OCI-LY1 (cell line): Measurements from ENCODE around the gene PCNX3.

ENCODE experiments used
- H2AFZ ChIP-seq: fragments of 200-600 bp; sonication (generic), shearing (Covaris generic); 2 replicates; pipeline ENCODE4 v1.6.0; 2014; ENCODE audit warnings: antibody characterized with exemption, mild to moderate bottlenecking, low read length
- H3F3A ChIP-seq: fragments of 200-600 bp; sonication (generic), shearing (Covaris generic); 2 replicates; pipeline ENCODE4 v1.6.0; 2014; ENCODE audit warnings: mild to moderate bottlenecking, antibody characterized with exemption, low read length, moderate library complexity; ENCODE audit not compliant: insufficient read depth
- H3K27ac ChIP-seq: fragments of 200-600 bp; sonication (generic); 2 replicates; pipeline ENCODE4 v1.5.1; 2014; ENCODE audit warnings: low read length, mixed run types, mild to moderate bottlenecking, low read depth; ENCODE audit not compliant: poor library complexity, severe bottlenecking
- H3K27me3 ChIP-seq: fragments of 200-600 bp; sonication (generic); 2 replicates; pipeline ENCODE4 v1.6.0; 2014; ENCODE audit warnings: antibody characterized with exemption, mild to moderate bottlenecking, low read length, moderate library complexity; ENCODE audit not compliant: insufficient read depth
- H3K36me3 ChIP-seq: fragments of 200-600 bp; sonication (generic); 2 replicates; pipeline ENCODE4 v1.6.1; 2014; ENCODE audit warnings: mild to moderate bottlenecking, antibody characterized with exemption, low read length, moderate library complexity, mixed read lengths; ENCODE audit not compliant: insufficient read depth
- H3K4me1 ChIP-seq: fragments of 200-600 bp; sonication (generic); 2 replicates; pipeline ENCODE4 v1.5.1; 2014; ENCODE audit warnings: mild to moderate bottlenecking, low read length, moderate library complexity; ENCODE audit not compliant: insufficient read depth, severe bottlenecking
- H3K4me2 ChIP-seq: fragments of 200-600 bp; sonication (generic), shearing (Covaris generic); 2 replicates; pipeline ENCODE4 v1.6.1; 2014; ENCODE audit warnings: low read length
- H3K4me3 ChIP-seq: fragments of 200-600 bp; sonication (generic); 2 replicates; pipeline ENCODE4 v1.5.1; 2014; ENCODE audit warnings: low read length, low read depth, mild to moderate bottlenecking, mixed read lengths; ENCODE audit not compliant: poor library complexity, severe bottlenecking
- H3K79me2 ChIP-seq: fragments of 200-600 bp; shearing (Covaris generic); 2 replicates; pipeline ENCODE4 v1.6.1; 2016; ENCODE audit warnings: mixed run types, low read length, mixed read lengths; ENCODE audit not compliant: insufficient read depth
- H3K9ac ChIP-seq: fragments of 200-600 bp; sonication (generic), shearing (Covaris generic); 2 replicates; pipeline ENCODE4 v1.6.1; 2014; ENCODE audit warnings: mild to moderate bottlenecking, low read length, mixed read lengths
- H3K9me2 ChIP-seq: fragments of 200-600 bp; sonication (generic), shearing (Covaris generic); 2 replicates; pipeline ENCODE4 v1.6.1; 2014; ENCODE audit warnings: low read depth, mild to moderate bottlenecking, low read length, mixed read lengths
- H3K9me3 ChIP-seq: fragments of 200-600 bp; shearing (Covaris generic); 2 replicates; pipeline ENCODE4 v1.6.1; 2014; ENCODE audit warnings: low read length, mixed read lengths
- H4K20me1 ChIP-seq: fragments of 200-600 bp; sonication (generic), shearing (Covaris generic); 2 replicates; pipeline ENCODE4 v1.6.0; 2016; ENCODE audit warnings: mild to moderate bottlenecking, low read length; ENCODE audit not compliant: insufficient read depth
- EZH2 ChIP-seq: fragments of 200-600 bp; sonication (generic), shearing (Covaris generic); IDR thresholded peaks from 2 replicates; pipeline ENCODE4 v1.8.0; 2017; ENCODE audit warnings: borderline replicate concordance, mixed run types, mild to moderate bottlenecking, antibody characterized with exemption, low read length, moderate library complexity, mixed read lengths
- TF ChIP-seq, protein P1 (sequence below): fragments of 200-600 bp; sonication (generic), shearing (Covaris generic); IDR thresholded peaks from 2 replicates; pipeline ENCODE4 v1.5.1; 2017; ENCODE audit warnings: mild to moderate bottlenecking, antibody characterized with exemption, low read length, moderate library complexity, mixed read lengths

The PCNX3 gene

DNA sequence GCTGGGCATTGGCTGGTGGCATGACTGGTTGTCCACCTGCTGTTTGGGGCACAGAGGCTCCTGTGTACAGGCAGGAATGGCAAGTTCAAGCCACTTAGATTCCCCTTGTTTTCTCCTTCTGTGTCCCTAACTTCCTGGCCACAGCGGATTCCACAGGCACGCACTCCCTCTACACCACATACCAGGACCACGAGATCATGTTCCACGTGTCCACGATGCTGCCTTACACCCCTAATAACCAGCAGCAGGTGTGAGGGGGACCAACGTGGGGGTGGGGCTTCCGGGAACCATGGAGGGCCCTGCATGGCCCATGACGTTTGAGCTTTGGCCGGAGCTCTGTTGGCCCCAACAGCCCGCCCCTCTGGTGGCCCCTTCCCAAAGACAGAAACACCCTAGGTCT, 30.1 kb downstream of the PCNX3 start:
- Histone ChIP-seq H3K9ac (no peak overlapping the region), H3K27me3 (no peaks in the 10 kb centered on the region), H3K9me2 (no peaks in the 10 kb centered on the region), H2AFZ (no peak overlapping the region), H3K79me2 (no peaks in the 10 kb centered on the region), H3K4me3 (no peak overlapping the region), H3K4me1 (peaks cover 11% of the 10 kb centered on the region), H4K20me1 (no peaks in the 10 kb centered on the region), H3K27ac (no peak overlapping the region), H3K9me3 (no peaks in the 10 kb centered on the region), H3K4me2 (no peak overlapping the region), H3F3A (no peaks in the 10 kb centered on the region), H3K36me3 (peaks cover 67% of the 10 kb centered on the region; the same call in 1 of the 2 replicates)
- TF ChIP-seq EZH2: no peak
- TF ChIP-seq, protein P1, sequence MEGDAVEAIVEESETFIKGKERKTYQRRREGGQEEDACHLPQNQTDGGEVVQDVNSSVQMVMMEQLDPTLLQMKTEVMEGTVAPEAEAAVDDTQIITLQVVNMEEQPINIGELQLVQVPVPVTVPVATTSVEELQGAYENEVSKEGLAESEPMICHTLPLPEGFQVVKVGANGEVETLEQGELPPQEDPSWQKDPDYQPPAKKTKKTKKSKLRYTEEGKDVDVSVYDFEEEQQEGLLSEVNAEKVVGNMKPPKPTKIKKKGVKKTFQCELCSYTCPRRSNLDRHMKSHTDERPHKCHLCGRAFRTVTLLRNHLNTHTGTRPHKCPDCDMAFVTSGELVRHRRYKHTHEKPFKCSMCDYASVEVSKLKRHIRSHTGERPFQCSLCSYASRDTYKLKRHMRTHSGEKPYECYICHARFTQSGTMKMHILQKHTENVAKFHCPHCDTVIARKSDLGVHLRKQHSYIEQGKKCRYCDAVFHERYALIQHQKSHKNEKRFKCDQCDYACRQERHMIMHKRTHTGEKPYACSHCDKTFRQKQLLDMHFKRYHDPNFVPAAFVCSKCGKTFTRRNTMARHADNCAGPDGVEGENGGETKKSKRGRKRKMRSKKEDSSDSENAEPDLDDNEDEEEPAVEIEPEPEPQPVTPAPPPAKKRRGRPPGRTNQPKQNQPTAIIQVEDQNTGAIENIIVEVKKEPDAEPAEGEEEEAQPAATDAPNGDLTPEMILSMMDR: no peak

DNA sequence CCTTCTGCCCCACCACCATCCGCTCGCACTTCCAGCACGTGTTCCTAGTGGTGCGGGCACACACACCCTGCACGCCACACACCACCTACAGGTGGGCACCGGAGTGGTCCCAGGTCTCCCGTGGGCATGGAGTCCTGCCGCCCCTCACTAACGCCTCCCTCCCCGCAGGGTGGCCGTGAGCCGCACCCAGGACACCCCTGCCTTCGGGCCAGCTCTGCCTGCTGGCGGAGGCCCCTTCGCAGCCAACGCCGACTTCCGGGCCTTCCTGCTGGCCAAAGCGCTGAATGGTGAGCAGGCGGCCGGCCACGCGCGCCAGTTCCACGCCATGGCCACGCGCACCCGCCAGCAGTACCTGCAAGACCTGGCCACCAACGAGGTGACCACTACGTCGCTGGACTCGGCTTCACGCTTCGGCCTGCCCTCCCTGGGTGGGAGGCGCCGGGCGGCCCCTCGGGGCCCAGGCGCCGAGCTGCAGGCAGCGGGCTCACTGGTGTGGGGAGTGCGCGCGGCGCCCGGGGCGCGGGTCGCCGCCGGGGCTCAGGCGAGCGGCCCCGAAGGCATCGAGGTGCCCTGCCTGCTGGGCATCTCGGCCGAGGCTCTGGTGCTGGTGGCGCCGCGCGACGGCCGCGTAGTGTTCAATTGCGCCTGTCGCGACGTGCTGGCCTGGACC, 30.8 kb downstream of the PCNX3 start:
- Histone ChIP-seq H3K4me2 (no peak overlapping the region), H3K27ac (no peak overlapping the region), H3K4me3 (no peak overlapping the region), H4K20me1 (no peaks in the 10 kb centered on the region), H3K27me3 (no peaks in the 10 kb centered on the region), H3K9ac (no peak overlapping the region), H3K36me3 (peaks cover 71% of the 10 kb centered on the region; the same call in 1 of the 2 replicates), H3K4me1 (peaks cover 4% of the 10 kb centered on the region), H2AFZ (no peak overlapping the region), H3K9me2 (no peaks in the 10 kb centered on the region), H3F3A (0 out of 2 replicates have a peak, but pooled peaks cover 2% of the 10 kb centered on the region), H3K79me2 (no peaks in the 10 kb centered on the region), H3K9me3 (no peaks in the 10 kb centered on the region)
- no peak for TF ChIP-seq EZH2
- TF ChIP-seq, protein P1: no peak

DNA sequence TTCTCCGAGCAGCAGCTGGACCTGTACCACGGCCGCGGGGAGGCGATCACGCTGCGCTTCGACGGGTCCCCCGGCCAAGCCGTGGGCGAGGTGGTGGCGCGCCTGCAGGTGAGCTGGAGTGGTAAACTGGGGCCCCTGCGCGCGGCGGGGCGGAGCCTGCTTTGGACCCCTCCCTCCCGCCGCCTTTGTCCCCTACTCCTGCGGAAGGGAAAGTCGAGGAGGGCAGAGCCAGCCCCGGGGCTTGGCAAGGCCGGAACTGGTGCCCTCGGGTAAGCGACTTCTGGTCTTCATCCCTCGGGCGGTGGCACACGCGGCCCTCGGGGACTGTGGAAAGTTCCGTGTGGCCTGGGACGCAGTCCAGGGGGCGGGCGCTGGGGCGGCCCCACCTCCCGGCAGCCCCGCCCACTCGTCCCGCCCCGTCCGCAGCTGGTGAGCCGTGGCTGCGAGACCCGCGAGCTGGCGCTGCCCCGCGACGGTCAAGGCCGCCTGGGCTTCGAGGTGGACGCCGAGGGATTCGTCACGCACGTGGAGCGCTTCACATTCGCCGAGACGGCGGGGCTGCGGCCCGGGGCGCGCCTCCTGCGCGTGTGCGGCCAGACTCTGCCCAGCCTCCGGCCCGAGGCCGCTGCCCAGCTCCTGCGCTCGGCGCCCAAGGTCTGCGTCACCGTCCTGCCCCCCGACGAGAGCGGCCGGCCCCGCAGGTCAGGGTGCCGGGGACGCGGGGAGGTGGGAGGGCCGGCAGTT, 31.6 kb downstream of the PCNX3 start:
- H3K27me3 ChIP-seq: no peaks in the 10 kb centered on the region
- H4K20me1 ChIP-seq: no peaks in the 10 kb centered on the region
- no peak overlapping the region for H2AFZ ChIP-seq
- TF ChIP-seq EZH2: no peak
- TF ChIP-seq, protein P1: no peak
- no peaks in the 10 kb centered on the region for H3K9me2 ChIP-seq
- no peak overlapping the region for H3K4me2 ChIP-seq
- H3K4me3 ChIP-seq: no peak overlapping the region
- H3K9ac ChIP-seq: no peak overlapping the region
- peaks cover 3% of the 10 kb centered on the region for H3K4me1 ChIP-seq
- peaks cover 67% of the 10 kb centered on the region; the same call in 1 of the 2 replicates for H3K36me3 ChIP-seq
- no peak overlapping the region for H3K27ac ChIP-seq
- H3K9me3 ChIP-seq: no peaks in the 10 kb centered on the region
- no peaks in the 10 kb centered on the region for H3K79me2 ChIP-seq
- H3F3A ChIP-seq: 0 out of 2 replicates have a peak, but pooled peaks cover 7% of the 10 kb centered on the region
